Measurements from ENCODE around the gene DESI1.
"Not testable (repeated sequence)": the region's sequence is repeated elsewhere in the genome, so short reads cannot be mapped to it uniquely, and the experiment has no call there.

DESI1 gene

DNA sequence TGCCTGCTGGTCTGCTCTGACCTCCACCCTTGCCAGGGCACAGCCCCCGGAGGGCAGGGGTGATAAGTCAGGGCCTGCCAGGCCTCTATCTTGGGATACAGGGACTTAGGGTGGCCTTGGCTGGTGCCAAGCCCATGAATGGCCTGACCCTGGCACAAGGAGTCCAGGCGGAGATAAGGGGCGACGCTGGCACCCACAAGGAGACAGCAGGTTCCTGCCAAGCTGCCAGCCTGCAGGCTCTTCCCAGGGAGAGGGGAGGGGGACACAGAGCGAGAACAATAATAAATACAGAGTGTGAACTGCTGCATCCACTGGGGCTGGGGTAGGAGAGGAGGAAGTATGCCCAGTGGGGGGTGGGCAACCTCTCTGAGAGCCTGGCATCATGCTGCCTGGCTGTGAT is 59.1 kb downstream of the DESI1 start:
- Histone ChIP-seq H4K20me1 (ENCODE audit: low read depth, low read length) (no peaks in the 10 kb centered on the region), H3K9me2 (replicated peaks; ENCODE audit: insufficient read depth, low read length) (no peaks in the 10 kb centered on the region), H3K27me3 (ENCODE audit: low read length) (no peaks in the 10 kb centered on the region), H3K9ac (ENCODE audit: low read length) (no peak overlapping the region), H3K36me3 (ENCODE audit: low read length) (no peaks in the 10 kb centered on the region), H2AFZ (ENCODE audit: low read depth, low read length, severe bottlenecking) (no peak overlapping the region), H3K27ac (ENCODE audit: low read depth, low read length) (no peak overlapping the region), H3K4me2 (ENCODE audit: low read depth, low read length, poor library complexity, severe bottlenecking) (no peak overlapping the region), H3F3A (ENCODE audit: insufficient read depth) (no peaks in the 10 kb centered on the region), H3K4me3 (ENCODE audit: insufficient read depth, low read length, poor library complexity, severe bottlenecking) (no peak overlapping the region), H3K79me2 (ENCODE audit: insufficient read depth, low read length) (no peaks in the 10 kb centered on the region), H3K9me3 (ENCODE audit: insufficient read depth, low read length) (no peaks in the 10 kb centered on the region)
- TF ChIP-seq, protein P1, sequence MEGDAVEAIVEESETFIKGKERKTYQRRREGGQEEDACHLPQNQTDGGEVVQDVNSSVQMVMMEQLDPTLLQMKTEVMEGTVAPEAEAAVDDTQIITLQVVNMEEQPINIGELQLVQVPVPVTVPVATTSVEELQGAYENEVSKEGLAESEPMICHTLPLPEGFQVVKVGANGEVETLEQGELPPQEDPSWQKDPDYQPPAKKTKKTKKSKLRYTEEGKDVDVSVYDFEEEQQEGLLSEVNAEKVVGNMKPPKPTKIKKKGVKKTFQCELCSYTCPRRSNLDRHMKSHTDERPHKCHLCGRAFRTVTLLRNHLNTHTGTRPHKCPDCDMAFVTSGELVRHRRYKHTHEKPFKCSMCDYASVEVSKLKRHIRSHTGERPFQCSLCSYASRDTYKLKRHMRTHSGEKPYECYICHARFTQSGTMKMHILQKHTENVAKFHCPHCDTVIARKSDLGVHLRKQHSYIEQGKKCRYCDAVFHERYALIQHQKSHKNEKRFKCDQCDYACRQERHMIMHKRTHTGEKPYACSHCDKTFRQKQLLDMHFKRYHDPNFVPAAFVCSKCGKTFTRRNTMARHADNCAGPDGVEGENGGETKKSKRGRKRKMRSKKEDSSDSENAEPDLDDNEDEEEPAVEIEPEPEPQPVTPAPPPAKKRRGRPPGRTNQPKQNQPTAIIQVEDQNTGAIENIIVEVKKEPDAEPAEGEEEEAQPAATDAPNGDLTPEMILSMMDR (IDR thresholded peaks at IDR 0.05; ENCODE audit: insufficient read depth, low read length, poor library complexity, severe bottlenecking) = no peak
- TF ChIP-seq EZH2phosphoT487 (conservative IDR thresholded peaks at IDR 0.05; ENCODE audit: low read length) = no peak

DNA sequence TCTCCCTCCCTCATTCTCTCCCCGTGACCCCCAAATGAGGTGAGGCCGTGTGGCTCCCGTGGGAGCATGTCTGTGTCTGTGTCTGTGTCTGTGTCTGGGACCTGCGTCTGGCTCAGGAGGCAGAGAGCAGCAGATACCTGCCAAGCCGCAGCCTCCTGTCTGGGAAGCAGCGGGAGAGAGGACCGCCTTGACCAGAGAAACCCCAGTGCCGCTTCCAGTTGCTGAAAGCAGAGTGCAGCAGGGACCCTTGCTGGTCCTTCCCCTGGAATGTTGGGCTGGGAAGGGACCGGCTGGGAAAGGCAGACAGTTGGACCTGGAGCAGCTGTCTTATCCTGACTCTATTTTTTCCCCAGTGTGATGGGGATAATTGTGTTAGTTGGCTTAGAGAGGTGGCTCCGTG is 59.5 kb downstream of the DESI1 start:
- no peaks in the 10 kb centered on the region for H3K9me3 ChIP-seq (ENCODE audit: insufficient read depth, low read length)
- no peaks in the 10 kb centered on the region for H3K36me3 ChIP-seq (ENCODE audit: low read length)
- no peaks in the 10 kb centered on the region for H3K79me2 ChIP-seq (ENCODE audit: insufficient read depth, low read length)
- no peaks in the 10 kb centered on the region for H3K27me3 ChIP-seq (ENCODE audit: low read length)
- no peak overlapping the region for H3K4me2 ChIP-seq (ENCODE audit: low read depth, low read length, poor library complexity, severe bottlenecking)
- no peak overlapping the region for H3K9ac ChIP-seq (ENCODE audit: low read length)
- TF ChIP-seq, protein P1 (IDR thresholded peaks at IDR 0.05; ENCODE audit: insufficient read depth, low read length, poor library complexity, severe bottlenecking) = no peak
- no peak for TF ChIP-seq EZH2phosphoT487 (conservative IDR thresholded peaks at IDR 0.05; ENCODE audit: low read length)
- no peaks in the 10 kb centered on the region for H3K9me2 ChIP-seq (replicated peaks; ENCODE audit: insufficient read depth, low read length)
- no peak overlapping the region for H3K4me3 ChIP-seq (ENCODE audit: insufficient read depth, low read length, poor library complexity, severe bottlenecking)
- H3K27ac ChIP-seq (ENCODE audit: low read depth, low read length) = no peak overlapping the region
- no peak overlapping the region for H2AFZ ChIP-seq (ENCODE audit: low read depth, low read length, severe bottlenecking)
- no peaks in the 10 kb centered on the region for H3F3A ChIP-seq (ENCODE audit: insufficient read depth)
- H4K20me1 ChIP-seq (ENCODE audit: low read depth, low read length) = no peaks in the 10 kb centered on the region

DNA sequence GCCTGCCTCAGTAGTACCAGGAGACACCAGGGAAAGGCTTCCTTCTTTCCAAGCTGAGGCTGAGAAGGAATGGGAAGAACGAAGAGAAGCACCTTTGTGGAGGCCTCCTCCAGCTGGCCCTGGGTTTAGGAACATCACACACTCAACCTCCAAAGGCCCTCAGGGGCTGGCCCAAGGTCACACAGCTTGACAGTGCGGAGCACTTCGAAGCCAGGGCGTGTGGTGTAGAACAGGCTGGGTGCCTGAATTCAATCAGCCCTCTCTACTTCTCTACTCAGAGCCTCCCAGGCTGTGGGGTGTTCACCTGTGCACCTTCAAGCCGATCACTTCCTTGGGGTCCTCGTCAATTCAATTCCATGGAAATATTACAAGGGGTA is 60.8 kb downstream of the DESI1 start:
- no peaks in the 10 kb centered on the region for H3K9me3 ChIP-seq (ENCODE audit: insufficient read depth, low read length)
- H3K4me3 ChIP-seq (ENCODE audit: insufficient read depth, low read length, poor library complexity, severe bottlenecking) = no peak overlapping the region
- no peaks in the 10 kb centered on the region for H3K79me2 ChIP-seq (ENCODE audit: insufficient read depth, low read length)
- no peaks in the 10 kb centered on the region for H3K27me3 ChIP-seq (ENCODE audit: low read length)
- no peaks in the 10 kb centered on the region for H3K36me3 ChIP-seq (ENCODE audit: low read length)
- H3K4me2 ChIP-seq (ENCODE audit: low read depth, low read length, poor library complexity, severe bottlenecking) = no peak overlapping the region
- TF ChIP-seq, protein P1 (IDR thresholded peaks at IDR 0.05; ENCODE audit: insufficient read depth, low read length, poor library complexity, severe bottlenecking) = no peak
- TF ChIP-seq EZH2phosphoT487 (conservative IDR thresholded peaks at IDR 0.05; ENCODE audit: low read length) = no peak
- H2AFZ ChIP-seq (ENCODE audit: low read depth, low read length, severe bottlenecking) = no peak overlapping the region
- no peaks in the 10 kb centered on the region for H3K9me2 ChIP-seq (replicated peaks; ENCODE audit: insufficient read depth, low read length)
- no peak overlapping the region for H3K9ac ChIP-seq (ENCODE audit: low read length)
- no peaks in the 10 kb centered on the region for H4K20me1 ChIP-seq (ENCODE audit: low read depth, low read length)
- H3K27ac ChIP-seq (ENCODE audit: low read depth, low read length) = no peak overlapping the region
- no peaks in the 10 kb centered on the region for H3F3A ChIP-seq (ENCODE audit: insufficient read depth)

DNA sequence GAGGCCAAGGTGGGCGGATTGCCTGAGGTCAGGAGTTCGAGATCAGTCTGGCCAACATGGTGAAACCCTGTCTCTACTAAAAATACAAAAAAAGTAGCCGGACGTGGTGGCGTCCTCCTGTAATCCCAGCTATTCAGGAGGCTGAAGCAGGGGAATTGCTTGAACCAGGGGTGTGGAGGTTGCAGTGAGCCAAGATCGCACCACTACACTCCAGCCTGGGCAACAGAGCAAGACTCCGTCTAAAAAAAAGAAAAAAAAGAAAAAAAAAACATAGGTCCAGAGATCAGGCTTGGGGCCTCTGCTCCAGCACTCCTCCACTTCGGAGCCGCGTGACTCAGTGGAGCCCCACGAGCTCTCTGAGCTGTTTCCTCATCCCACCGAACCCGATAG is 62.6 kb downstream of the DESI1 start:
- H3K27ac ChIP-seq (ENCODE audit: low read depth, low read length); H3K9me3 ChIP-seq (ENCODE audit: insufficient read depth, low read length); H3K79me2 ChIP-seq (ENCODE audit: insufficient read depth, low read length); H4K20me1 ChIP-seq (ENCODE audit: low read depth, low read length); H3K4me2 ChIP-seq (ENCODE audit: low read depth, low read length, poor library complexity, severe bottlenecking); H3K27me3 ChIP-seq (ENCODE audit: low read length); H2AFZ ChIP-seq (ENCODE audit: low read depth, low read length, severe bottlenecking); H3K4me3 ChIP-seq (ENCODE audit: insufficient read depth, low read length, poor library complexity, severe bottlenecking); H3K9me2 ChIP-seq (replicated peaks; ENCODE audit: insufficient read depth, low read length); H3K9ac ChIP-seq (ENCODE audit: low read length); H3F3A ChIP-seq (ENCODE audit: insufficient read depth); H3K36me3 ChIP-seq (ENCODE audit: low read length): not testable (repeated sequence)
